ENCODE measurements around the gene C12orf60. TPM values are rescaled to one million over a fixed set of nuclear protein-coding genes. Genes with fewer than 3 reads are reported as not detected.

The C12orf60 gene
- total and polyA plus RNA-seq, 2 donors: 1.4 to 2.2 TPM

- no peak for DNase-seq (ENCODE audit: low read depth in 6 of 9, low spot score in 9 of 9)
- no peaks in the 10 kb centered on the region for H3K27me3 ChIP-seq (ENCODE audit: control insufficient read depth in 2 of 2, insufficient read depth in 1 of 2, low read length in 1 of 2)
- no peaks in the 10 kb centered on the region for H3K36me3 ChIP-seq (ENCODE audit: control insufficient read depth in 2 of 2, insufficient read depth in 2 of 2, low read length in 1 of 2)
- H3K27ac ChIP-seq (ENCODE audit: low read depth in 1 of 2, low read length in 1 of 2): no peak overlapping the region
- H3K4me3 ChIP-seq (ENCODE audit: low read length in 2 of 2): no peak overlapping the region
- no peaks in the 10 kb centered on the region for H3K4me1 ChIP-seq (ENCODE audit: control insufficient read depth in 2 of 2, insufficient read depth in 2 of 2, low read length in 2 of 2)
- 93% methylated on average over 1 of the region's 1 CpG for WGBS
- no peaks in the 10 kb centered on the region for H3K9me3 ChIP-seq (ENCODE audit: control insufficient read depth in 2 of 2, insufficient read depth in 1 of 2, low read length in 1 of 2)
These were observed 20.7 kb downstream of the C12orf60 start for GRCh38 chr12:14824012-14824634.

- H3K27ac ChIP-seq (ENCODE audit: low read depth in 1 of 2, low read length in 1 of 2): no peak overlapping the region
- H3K9me3 ChIP-seq (ENCODE audit: control insufficient read depth in 2 of 2, insufficient read depth in 1 of 2, low read length in 1 of 2): no peaks in the 10 kb centered on the region
- no peaks in the 10 kb centered on the region for H3K36me3 ChIP-seq (ENCODE audit: control insufficient read depth in 2 of 2, insufficient read depth in 2 of 2, low read length in 1 of 2)
- H3K4me3 ChIP-seq (ENCODE audit: low read length in 2 of 2): no peak overlapping the region
- H3K27me3 ChIP-seq (ENCODE audit: control insufficient read depth in 2 of 2, insufficient read depth in 1 of 2, low read length in 1 of 2): no peaks in the 10 kb centered on the region
- no peaks in the 10 kb centered on the region for H3K4me1 ChIP-seq (ENCODE audit: control insufficient read depth in 2 of 2, insufficient read depth in 2 of 2, low read length in 2 of 2)
- no peak for DNase-seq (ENCODE audit: low read depth in 6 of 9, low spot score in 9 of 9)
These were observed 21.8 kb downstream of the C12orf60 start for GRCh38 chr12:14825256-14825655.

- no peak overlapping the region for H3K27ac ChIP-seq (ENCODE audit: low read depth in 1 of 2, low read length in 1 of 2)
- WGBS: 98% methylated on average over 5 of the region's 5 CpGs
- H3K9me3 ChIP-seq (ENCODE audit: control insufficient read depth in 2 of 2, insufficient read depth in 1 of 2, low read length in 1 of 2): no peaks in the 10 kb centered on the region
- no peaks in the 10 kb centered on the region for H3K36me3 ChIP-seq (ENCODE audit: control insufficient read depth in 2 of 2, insufficient read depth in 2 of 2, low read length in 1 of 2)
- H3K4me3 ChIP-seq (ENCODE audit: low read length in 2 of 2): no peak overlapping the region
- no peaks in the 10 kb centered on the region for H3K4me1 ChIP-seq (ENCODE audit: control insufficient read depth in 2 of 2, insufficient read depth in 2 of 2, low read length in 2 of 2)
- H3K27me3 ChIP-seq (ENCODE audit: control insufficient read depth in 2 of 2, insufficient read depth in 1 of 2, low read length in 1 of 2): no peaks in the 10 kb centered on the region
- no peak for DNase-seq (ENCODE audit: low read depth in 6 of 9, low spot score in 9 of 9)
These were observed 23.0 kb downstream of the C12orf60 start for GRCh38 chr12:14826491-14826890.

- no peaks in the 10 kb centered on the region for H3K9me3 ChIP-seq (ENCODE audit: control insufficient read depth in 2 of 2, insufficient read depth in 1 of 2, low read length in 1 of 2)
- no peak overlapping the region for H3K27ac ChIP-seq (ENCODE audit: low read depth in 1 of 2, low read length in 1 of 2)
- no peaks in the 10 kb centered on the region for H3K4me1 ChIP-seq (ENCODE audit: control insufficient read depth in 2 of 2, insufficient read depth in 2 of 2, low read length in 2 of 2)
- no peaks in the 10 kb centered on the region for H3K27me3 ChIP-seq (ENCODE audit: control insufficient read depth in 2 of 2, insufficient read depth in 1 of 2, low read length in 1 of 2)
- over 99% methylated on average over 2 of the region's 2 CpGs for WGBS
- DNase-seq (ENCODE audit: low read depth in 6 of 9, low spot score in 9 of 9): no peak
- no peak overlapping the region for H3K4me3 ChIP-seq (ENCODE audit: low read length in 2 of 2)
- no peaks in the 10 kb centered on the region for H3K36me3 ChIP-seq (ENCODE audit: control insufficient read depth in 2 of 2, insufficient read depth in 2 of 2, low read length in 1 of 2)
These were observed 23.6 kb downstream of the C12orf60 start for GRCh38 chr12:14827043-14827442.

- H3K9me3 ChIP-seq (ENCODE audit: control insufficient read depth in 2 of 2, insufficient read depth in 1 of 2, low read length in 1 of 2): no peaks in the 10 kb centered on the region
- no peak overlapping the region for H3K27ac ChIP-seq (ENCODE audit: low read depth in 1 of 2, low read length in 1 of 2)
- no peaks in the 10 kb centered on the region for H3K4me1 ChIP-seq (ENCODE audit: control insufficient read depth in 2 of 2, insufficient read depth in 2 of 2, low read length in 2 of 2)
- H3K27me3 ChIP-seq (ENCODE audit: control insufficient read depth in 2 of 2, insufficient read depth in 1 of 2, low read length in 1 of 2): no peaks in the 10 kb centered on the region
- no peaks in the 10 kb centered on the region for H3K36me3 ChIP-seq (ENCODE audit: control insufficient read depth in 2 of 2, insufficient read depth in 2 of 2, low read length in 1 of 2)
- no peak overlapping the region for H3K4me3 ChIP-seq (ENCODE audit: low read length in 2 of 2)
- DNase-seq (ENCODE audit: low read depth in 6 of 9, low spot score in 9 of 9): no peak
These were observed 25.4 kb downstream of the C12orf60 start for GRCh38 chr12:14828892-14829291.

GRCh38 chr12:14833336-14833735 lies 29.9 kb downstream of the C12orf60 start:
- H3K4me1 ChIP-seq (ENCODE audit: control insufficient read depth in 2 of 2, insufficient read depth in 2 of 2, low read length in 2 of 2): no peaks in the 10 kb centered on the region
- WGBS: 96% methylated on average over 3 of the region's 3 CpGs

GRCh38 chr12:14833952-14834351 lies 30.5 kb downstream of the C12orf60 start:
- no peak for DNase-seq (ENCODE audit: low read depth in 6 of 9, low spot score in 9 of 9)
- Histone ChIP-seq H3K4me1 (ENCODE audit: control insufficient read depth in 2 of 2, insufficient read depth in 2 of 2, low read length in 2 of 2) (no peaks in the 10 kb centered on the region), H3K27me3 (ENCODE audit: control insufficient read depth in 2 of 2, insufficient read depth in 1 of 2, low read length in 1 of 2) (no peaks in the 10 kb centered on the region), H3K4me3 (ENCODE audit: low read length in 2 of 2) (no peak overlapping the region), H3K27ac (ENCODE audit: low read depth in 1 of 2, low read length in 1 of 2) (no peak overlapping the region), H3K9me3 (ENCODE audit: control insufficient read depth in 2 of 2, insufficient read depth in 1 of 2, low read length in 1 of 2) (no peaks in the 10 kb centered on the region), H3K36me3 (ENCODE audit: control insufficient read depth in 2 of 2, insufficient read depth in 2 of 2, low read length in 1 of 2) (no peaks in the 10 kb centered on the region)
- WGBS: 93% methylated on average over 1 of the region's 1 CpG

More at GRCh38 chr12:14833336-14833735, 29.9 kb downstream of the C12orf60 start:
- H3K27me3 ChIP-seq (ENCODE audit: control insufficient read depth in 2 of 2, insufficient read depth in 1 of 2, low read length in 1 of 2): no peaks in the 10 kb centered on the region
- H3K27ac ChIP-seq (ENCODE audit: low read depth in 1 of 2, low read length in 1 of 2): no peak overlapping the region
- no peaks in the 10 kb centered on the region for H3K36me3 ChIP-seq (ENCODE audit: control insufficient read depth in 2 of 2, insufficient read depth in 2 of 2, low read length in 1 of 2)
- no peak overlapping the region for H3K4me3 ChIP-seq (ENCODE audit: low read length in 2 of 2)
- no peaks in the 10 kb centered on the region for H3K9me3 ChIP-seq (ENCODE audit: control insufficient read depth in 2 of 2, insufficient read depth in 1 of 2, low read length in 1 of 2)
- DNase-seq (ENCODE audit: low read depth in 6 of 9, low spot score in 9 of 9): no peak

GRCh38 chr12:14834509-14834908 lies 31.0 kb downstream of the C12orf60 start:
- Histone ChIP-seq H3K27me3 (ENCODE audit: control insufficient read depth in 2 of 2, insufficient read depth in 1 of 2, low read length in 1 of 2) (no peaks in the 10 kb centered on the region), H3K27ac (ENCODE audit: low read depth in 1 of 2, low read length in 1 of 2) (no peak overlapping the region), H3K9me3 (ENCODE audit: control insufficient read depth in 2 of 2, insufficient read depth in 1 of 2, low read length in 1 of 2) (no peaks in the 10 kb centered on the region), H3K4me3 (ENCODE audit: low read length in 2 of 2) (no peak overlapping the region), H3K4me1 (ENCODE audit: control insufficient read depth in 2 of 2, insufficient read depth in 2 of 2, low read length in 2 of 2) (no peaks in the 10 kb centered on the region), H3K36me3 (ENCODE audit: control insufficient read depth in 2 of 2, insufficient read depth in 2 of 2, low read length in 1 of 2) (no peaks in the 10 kb centered on the region)
- no peak for DNase-seq (ENCODE audit: low read depth in 6 of 9, low spot score in 9 of 9)

GRCh38 chr12:14836336-14837210 lies 33.1 kb downstream of the C12orf60 start:
- no peaks in the 10 kb centered on the region for H3K36me3 ChIP-seq (ENCODE audit: control insufficient read depth in 2 of 2, insufficient read depth in 2 of 2, low read length in 1 of 2)
- WGBS: 95% methylated on average over 7 of the region's 7 CpGs
- H3K9me3 ChIP-seq (ENCODE audit: control insufficient read depth in 2 of 2, insufficient read depth in 1 of 2, low read length in 1 of 2): no peaks in the 10 kb centered on the region
- no peaks in the 10 kb centered on the region for H3K27me3 ChIP-seq (ENCODE audit: control insufficient read depth in 2 of 2, insufficient read depth in 1 of 2, low read length in 1 of 2)
- no peak for DNase-seq (ENCODE audit: low read depth in 6 of 9, low spot score in 9 of 9)
- H3K4me3 ChIP-seq (ENCODE audit: low read length in 2 of 2): no peak overlapping the region
- H3K27ac ChIP-seq (ENCODE audit: low read depth in 1 of 2, low read length in 1 of 2): no peak overlapping the region
- no peaks in the 10 kb centered on the region for H3K4me1 ChIP-seq (ENCODE audit: control insufficient read depth in 2 of 2, insufficient read depth in 2 of 2, low read length in 2 of 2)

Data from thymus (tissue), 11 donors.